ENCODE results near the gene IRS2.

Gene IRS2

DNA sequence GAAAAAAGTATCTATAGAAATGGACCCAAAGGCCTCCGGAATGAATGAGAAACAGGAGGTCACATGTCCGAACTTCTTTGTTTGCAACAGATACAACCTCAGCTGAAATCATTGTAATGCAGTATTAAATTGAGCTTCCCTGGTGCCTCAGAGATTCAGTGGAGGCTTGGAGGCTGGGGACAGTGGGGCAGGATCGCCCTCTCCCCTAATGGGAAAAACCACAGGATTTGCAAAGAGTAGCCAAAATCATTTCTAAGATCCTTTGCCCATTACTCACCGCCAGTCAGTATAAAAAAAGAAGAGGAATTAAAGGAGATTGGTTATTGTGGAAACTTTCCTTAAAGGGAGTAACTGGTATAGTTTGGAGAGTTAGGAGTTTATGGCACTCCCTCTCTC lies 30.4 kb upstream of the IRS2 start:
- Histone ChIP-seq H3K9me3 (ENCODE audit: insufficient read depth, low read length) (no peaks in the 10 kb centered on the region), H3K27ac (ENCODE audit: low read depth, low read length) (no peak overlapping the region), H2AFZ (ENCODE audit: low read depth, low read length, severe bottlenecking) (no peak overlapping the region), H4K20me1 (ENCODE audit: low read depth, low read length) (no peaks in the 10 kb centered on the region), H3K4me2 (ENCODE audit: low read depth, low read length, poor library complexity, severe bottlenecking) (no peak overlapping the region), H3K79me2 (ENCODE audit: insufficient read depth, low read length) (no peaks in the 10 kb centered on the region), H3K4me3 (ENCODE audit: insufficient read depth, low read length, poor library complexity, severe bottlenecking) (no peak overlapping the region), H3K36me3 (ENCODE audit: low read length) (no peaks in the 10 kb centered on the region), H3K27me3 (ENCODE audit: low read length) (no peaks in the 10 kb centered on the region), H3K9me2 (replicated peaks; ENCODE audit: insufficient read depth, low read length) (no peaks in the 10 kb centered on the region), H3F3A (ENCODE audit: insufficient read depth) (no peaks in the 10 kb centered on the region), H3K9ac (ENCODE audit: low read length) (no peak overlapping the region)
- TF ChIP-seq EZH2phosphoT487 (conservative IDR thresholded peaks at IDR 0.05; ENCODE audit: low read length) = no peak
- no peak for TF ChIP-seq CTCF (IDR thresholded peaks at IDR 0.05; ENCODE audit: insufficient read depth, low read length, poor library complexity, severe bottlenecking)

DNA sequence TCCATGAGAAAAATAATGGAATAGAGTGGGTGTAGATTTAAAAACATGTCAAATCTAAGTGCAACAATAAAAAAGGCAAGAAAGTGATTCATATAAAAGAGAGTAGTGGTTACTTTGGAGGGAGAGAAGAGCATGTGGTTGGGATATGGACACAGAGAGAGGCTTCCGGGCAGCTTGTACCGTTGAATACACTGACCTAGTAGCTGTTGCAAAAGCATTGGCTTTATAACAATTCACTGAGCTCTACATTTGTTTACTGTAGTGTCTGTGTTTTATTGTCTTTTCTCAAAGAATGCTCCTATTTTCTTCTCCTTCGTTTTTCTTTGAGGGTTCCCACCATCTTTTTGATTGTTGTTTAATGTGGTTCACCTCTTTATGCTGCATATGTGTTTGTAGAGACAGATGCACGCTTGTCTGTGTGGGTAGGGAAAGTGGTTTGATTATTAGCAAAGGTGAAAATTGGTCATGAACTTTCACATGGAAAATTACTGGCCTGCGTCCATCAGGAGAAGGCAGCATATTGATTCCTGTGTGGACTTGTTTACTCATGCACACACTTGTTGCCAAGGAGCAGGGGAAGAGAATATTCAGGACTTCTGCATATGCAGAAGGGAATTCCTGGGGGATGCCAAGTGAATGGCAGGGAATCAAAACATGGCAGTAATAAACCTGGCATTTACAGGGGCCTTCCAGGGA lies 29.9 kb upstream of the IRS2 start:
- H3K79me2 ChIP-seq (ENCODE audit: insufficient read depth, low read length) = no peaks in the 10 kb centered on the region
- H4K20me1 ChIP-seq (ENCODE audit: low read depth, low read length) = no peaks in the 10 kb centered on the region
- H3K27me3 ChIP-seq (ENCODE audit: low read length) = no peaks in the 10 kb centered on the region
- no peaks in the 10 kb centered on the region for H3K9me2 ChIP-seq (replicated peaks; ENCODE audit: insufficient read depth, low read length)
- no peaks in the 10 kb centered on the region for H3K9me3 ChIP-seq (ENCODE audit: insufficient read depth, low read length)
- no peak overlapping the region for H3K4me3 ChIP-seq (ENCODE audit: insufficient read depth, low read length, poor library complexity, severe bottlenecking)
- H2AFZ ChIP-seq (ENCODE audit: low read depth, low read length, severe bottlenecking) = no peak overlapping the region
- H3K36me3 ChIP-seq (ENCODE audit: low read length) = no peaks in the 10 kb centered on the region
- TF ChIP-seq CTCF (IDR thresholded peaks at IDR 0.05; ENCODE audit: insufficient read depth, low read length, poor library complexity, severe bottlenecking) (no peak), EZH2phosphoT487 (conservative IDR thresholded peaks at IDR 0.05; ENCODE audit: low read length) (no peak)
- no peaks in the 10 kb centered on the region for H3F3A ChIP-seq (ENCODE audit: insufficient read depth)
- H3K4me2 ChIP-seq (ENCODE audit: low read depth, low read length, poor library complexity, severe bottlenecking) = no peak overlapping the region
- H3K27ac ChIP-seq (ENCODE audit: low read depth, low read length) = no peak overlapping the region
- no peak overlapping the region for H3K9ac ChIP-seq (ENCODE audit: low read length)

GRCh38 chr13:109815651-109816050 lies 29.3 kb upstream of the IRS2 start:
- H4K20me1 ChIP-seq (ENCODE audit: low read depth, low read length) = no peaks in the 10 kb centered on the region
- H3K9ac ChIP-seq (ENCODE audit: low read length) = no peak overlapping the region
- H3K9me2 ChIP-seq (replicated peaks; ENCODE audit: insufficient read depth, low read length) = no peaks in the 10 kb centered on the region
- H2AFZ ChIP-seq (ENCODE audit: low read depth, low read length, severe bottlenecking) = no peak overlapping the region
- H3F3A ChIP-seq (ENCODE audit: insufficient read depth) = no peaks in the 10 kb centered on the region
- no peak overlapping the region for H3K4me3 ChIP-seq (ENCODE audit: insufficient read depth, low read length, poor library complexity, severe bottlenecking)
- no peaks in the 10 kb centered on the region for H3K27me3 ChIP-seq (ENCODE audit: low read length)
- no peaks in the 10 kb centered on the region for H3K36me3 ChIP-seq (ENCODE audit: low read length)
- H3K79me2 ChIP-seq (ENCODE audit: insufficient read depth, low read length) = no peaks in the 10 kb centered on the region
- no peak overlapping the region for H3K27ac ChIP-seq (ENCODE audit: low read depth, low read length)
- H3K9me3 ChIP-seq (ENCODE audit: insufficient read depth, low read length) = no peaks in the 10 kb centered on the region
- TF ChIP-seq EZH2phosphoT487 (conservative IDR thresholded peaks at IDR 0.05; ENCODE audit: low read length) = no peak
- TF ChIP-seq CTCF (IDR thresholded peaks at IDR 0.05; ENCODE audit: insufficient read depth, low read length, poor library complexity, severe bottlenecking) = no peak
- no peak overlapping the region for H3K4me2 ChIP-seq (ENCODE audit: low read depth, low read length, poor library complexity, severe bottlenecking)
